ENCODE results near the gene SATB2.

GRCh38 chr2:199279146-199279545, 178.6 kb downstream of the SATB2 start:
- TF ChIP-seq POLR2AphosphoS5 (IDR thresholded peaks at IDR 0.05): no peak
- TF ChIP-seq, protein P1, sequence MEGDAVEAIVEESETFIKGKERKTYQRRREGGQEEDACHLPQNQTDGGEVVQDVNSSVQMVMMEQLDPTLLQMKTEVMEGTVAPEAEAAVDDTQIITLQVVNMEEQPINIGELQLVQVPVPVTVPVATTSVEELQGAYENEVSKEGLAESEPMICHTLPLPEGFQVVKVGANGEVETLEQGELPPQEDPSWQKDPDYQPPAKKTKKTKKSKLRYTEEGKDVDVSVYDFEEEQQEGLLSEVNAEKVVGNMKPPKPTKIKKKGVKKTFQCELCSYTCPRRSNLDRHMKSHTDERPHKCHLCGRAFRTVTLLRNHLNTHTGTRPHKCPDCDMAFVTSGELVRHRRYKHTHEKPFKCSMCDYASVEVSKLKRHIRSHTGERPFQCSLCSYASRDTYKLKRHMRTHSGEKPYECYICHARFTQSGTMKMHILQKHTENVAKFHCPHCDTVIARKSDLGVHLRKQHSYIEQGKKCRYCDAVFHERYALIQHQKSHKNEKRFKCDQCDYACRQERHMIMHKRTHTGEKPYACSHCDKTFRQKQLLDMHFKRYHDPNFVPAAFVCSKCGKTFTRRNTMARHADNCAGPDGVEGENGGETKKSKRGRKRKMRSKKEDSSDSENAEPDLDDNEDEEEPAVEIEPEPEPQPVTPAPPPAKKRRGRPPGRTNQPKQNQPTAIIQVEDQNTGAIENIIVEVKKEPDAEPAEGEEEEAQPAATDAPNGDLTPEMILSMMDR (IDR thresholded peaks at IDR 0.05): no peak
- no peak for TF ChIP-seq POLR2A (IDR thresholded peaks at IDR 0.05)

All from stomach (tissue), 4 donors.